Esophagus squamous epithelium (tissue), 5 donors: ENCODE data around the gene PRR5L. TPM values are rescaled to one million over a fixed set of nuclear protein-coding genes. Genes with fewer than 3 reads are reported as not detected.

Source experiments
- DNase-seq: peaks from one replicate; lab custom pipeline; 2025; lab: John Stamatoyannopoulos, UW
- H3K27ac ChIP-seq, 4 donors: fragments of 200-600 bp; sonication (generic); one replicate each; pipeline ENCODE4 v1.5.1; 2016 to 2019; ENCODE audit warnings: mild to moderate bottlenecking in 1 of 4
- H3K27me3 ChIP-seq, 4 donors: fragments of 200-600 bp; sonication (generic); 1 replicate in 3 of 4; 2 replicates in 1 of 4; pipeline versions ENCODE4 v1.5.1 to v1.6.0; 2017 to 2021; ENCODE audit warnings: antibody characterized with exemption in 1 of 4
- H3K36me3 ChIP-seq, 3 donors: fragments of 200-600 bp; sonication (generic); one replicate each; pipeline ENCODE4 v1.5.1; 2016 to 2019
- H3K4me1 ChIP-seq, 3 donors: fragments of 200-600 bp; sonication (generic); one replicate each; pipeline ENCODE4 v1.5.1; 2017 to 2019
- H3K4me3 ChIP-seq, 4 donors: fragments of 200-600 bp; sonication (generic); 1 replicate in 3 of 4; 2 replicates in 1 of 4; pipeline ENCODE4 v1.5.1; 2016 to 2019; ENCODE audit warnings: mild to moderate bottlenecking in 2 of 4, moderate library complexity in 1 of 4
- H3K9me3 ChIP-seq, 3 donors: fragments of 200-600 bp; sonication (generic); one replicate each; pipeline ENCODE4 v1.5.1; 2016 to 2019
- CTCF ChIP-seq, 6 experiments: fragments of 450-650 bp in 4 of 6; fragments of 200-600 bp in 2 of 6; sonication (generic) in 2 of 6; IDR thresholded peaks; one replicate each; pipeline ENCODE4 v1.5.1; 2016 to 2019; ENCODE audit warnings: antibody characterized with exemption in 6 of 6, mild to moderate bottlenecking in 4 of 6, moderate library complexity in 4 of 6
- POLR2A ChIP-seq, 4 donors: fragments of 450-650 bp; IDR thresholded peaks; one replicate each; pipeline ENCODE4 v1.6.1; 2017; ENCODE audit warnings: antibody characterized with exemption in 4 of 4, mild to moderate bottlenecking in 4 of 4, moderate library complexity in 3 of 4
- WGBS, 2 donors: methylation state at CpG; one replicate each; pipeline ENCODE4 v1.1.5; 2018; 5-methylcytosine and 5-hydroxymethylcytosine counted together
- intact Hi-C: fragments of 100-400 bp; cut with DNase I; formaldehyde crosslinking; loops from one replicate; pipeline ENCODE4 v1.15.0; 2022
- total RNA-seq, 4 donors: library from RNA; depleted of rRNA; stranded (reverse); fragments of >200 nt; gene quantifications; one replicate each; pipeline ENCODE4 v1.1.0, GENCODE V29; 2016
- donor health status: DM: yes; HTN: yes; CAD: no.

The PRR5L gene
- total RNA-seq, 4 donors from 2014 or later = 1.4 to 5.7 (median 1.8) TPM

GRCh38 chr11:36458129-36458915 lies 162.2 kb downstream of the PRR5L start:
- no peak for DNase-seq
- intact Hi-C loops = no loop called here
- no peak for TF ChIP-seq CTCF (IDR thresholded peaks at IDR 0.05)
- no peak for TF ChIP-seq POLR2A (IDR thresholded peaks at IDR 0.05)

DNA sequence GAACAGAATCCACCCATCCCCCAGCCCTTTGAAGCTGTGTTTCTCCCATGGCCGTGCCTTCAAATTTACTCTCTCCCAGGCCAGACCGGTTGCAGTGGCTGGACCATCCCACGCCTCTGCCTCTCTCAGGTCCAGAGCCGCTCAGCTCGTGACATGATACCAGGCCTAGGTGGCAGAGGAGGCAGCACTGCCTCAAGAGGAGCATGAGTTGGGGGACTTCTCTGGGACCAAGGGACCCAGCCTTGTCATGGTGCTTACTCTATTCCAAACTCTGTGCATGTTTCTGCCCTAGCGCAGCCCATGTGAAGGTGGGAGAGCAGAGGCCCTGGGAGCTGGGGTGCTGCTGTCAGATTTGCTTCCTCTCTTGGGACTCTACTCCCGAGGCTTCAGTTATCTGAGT lies 163.0 kb downstream of the PRR5L start:
- no peaks in the 10 kb centered on the region for H3K27me3 ChIP-seq
- TF ChIP-seq POLR2A (IDR thresholded peaks at IDR 0.05) (no peak), CTCF (IDR thresholded peaks at IDR 0.05) (no peak)
- peaks cover 0 to 13% (median 0%) of the 10 kb centered on the region in 3 donors for H3K36me3 ChIP-seq
- H3K4me1 ChIP-seq = peaks cover 0 to 29% (median 0%) of the 10 kb centered on the region in 3 donors
- H3K27ac ChIP-seq = no peak overlapping the region
- DNase-seq = no peak
- H3K9me3 ChIP-seq = no peaks in the 10 kb centered on the region
- intact Hi-C loops = no loop called here
- no peak overlapping the region for H3K4me3 ChIP-seq
- WGBS, 2 donors = 78 to 84% methylated on average over 2 to 7 of the region's 7 CpGs

More at GRCh38 chr11:36458129-36458915, 162.2 kb downstream of the PRR5L start:
- Histone ChIP-seq H3K9me3 (no peaks in the 10 kb centered on the region), H3K36me3 (peaks cover 0 to 12% (median 0%) of the 10 kb centered on the region in 3 donors), H3K4me1 (peaks cover 0 to 36% (median 0%) of the 10 kb centered on the region in 3 donors), H3K4me3 (no peak overlapping the region), H3K27me3 (no peaks in the 10 kb centered on the region), H3K27ac (no peak overlapping the region)
- 85 to 87% methylated on average over 3 to 8 of the region's 8 CpGs for WGBS, 2 donors

DNA sequence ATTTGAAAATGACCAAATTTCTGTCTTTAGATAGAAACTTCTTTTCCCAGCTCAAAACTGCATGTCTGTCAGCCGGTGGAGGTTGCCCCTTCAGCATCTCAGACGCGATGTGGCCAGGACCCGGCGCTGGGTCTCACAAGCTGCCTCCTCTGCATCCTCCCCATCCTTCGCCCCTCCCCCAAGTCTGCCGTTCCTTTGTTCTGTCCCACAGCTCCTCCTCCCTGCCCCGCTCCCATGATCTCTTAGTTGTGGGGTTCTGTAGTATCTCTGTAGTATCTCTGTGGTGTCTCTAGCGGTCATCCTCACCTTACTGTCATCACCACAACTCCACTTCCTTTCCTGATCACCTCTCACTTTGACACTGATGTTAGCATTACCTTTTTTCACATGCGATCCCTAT lies 164.1 kb downstream of the PRR5L start:
- H3K27ac ChIP-seq = no peak overlapping the region
- TF ChIP-seq POLR2A (IDR thresholded peaks at IDR 0.05) (no peak), CTCF (IDR thresholded peaks at IDR 0.05) (no peak)
- H3K27me3 ChIP-seq = no peaks in the 10 kb centered on the region
- intact Hi-C loops = no loop called here
- DNase-seq = no peak
- H3K4me1 ChIP-seq = peaks cover 0 to 22% (median 0%) of the 10 kb centered on the region in 3 donors
- no peaks in the 10 kb centered on the region for H3K9me3 ChIP-seq
- H3K36me3 ChIP-seq = peaks cover 0 to 13% (median 0%) of the 10 kb centered on the region in 3 donors
- no peak overlapping the region for H3K4me3 ChIP-seq
- WGBS, 2 donors = 87 to 89% methylated on average over 10 of the region's 10 CpGs

DNA sequence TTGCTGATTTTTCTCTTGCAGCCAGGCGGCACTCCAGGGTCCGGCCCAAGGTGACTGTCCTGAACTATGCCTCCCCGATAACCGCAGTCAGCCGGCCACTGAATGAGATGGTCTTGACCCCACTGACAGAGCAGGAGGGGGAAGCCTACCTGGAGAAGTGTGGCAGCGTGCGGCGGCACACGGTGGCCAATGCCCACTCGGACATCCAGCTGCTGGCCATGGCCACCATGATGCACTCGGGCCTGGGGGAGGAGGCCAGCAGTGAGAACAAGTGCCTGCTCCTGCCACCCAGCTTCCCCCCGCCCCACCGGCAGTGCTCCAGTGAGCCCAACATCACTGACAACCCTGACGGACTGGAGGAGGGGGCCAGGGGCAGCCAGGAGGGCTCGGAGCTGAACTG lies 166.2 kb downstream of the PRR5L start:
- TF ChIP-seq CTCF (IDR thresholded peaks at IDR 0.05) (no peak), POLR2A (IDR thresholded peaks at IDR 0.05) (no peak)
- H3K27ac ChIP-seq = no peak overlapping the region
- H3K36me3 ChIP-seq = peaks cover 0 to 13% (median 0%) of the 10 kb centered on the region in 3 donors
- intact Hi-C loops = no loop called here
- H3K4me3 ChIP-seq = no peak overlapping the region
- H3K9me3 ChIP-seq = no peaks in the 10 kb centered on the region
- no peaks in the 10 kb centered on the region for H3K27me3 ChIP-seq
- 96 to 100% methylated on average over 5 to 7 of the region's 15 CpGs for WGBS, 2 donors
- no peak for DNase-seq
- H3K4me1 ChIP-seq = peaks cover 5 to 26% (median 5%) of the 10 kb centered on the region in 3 donors

DNA sequence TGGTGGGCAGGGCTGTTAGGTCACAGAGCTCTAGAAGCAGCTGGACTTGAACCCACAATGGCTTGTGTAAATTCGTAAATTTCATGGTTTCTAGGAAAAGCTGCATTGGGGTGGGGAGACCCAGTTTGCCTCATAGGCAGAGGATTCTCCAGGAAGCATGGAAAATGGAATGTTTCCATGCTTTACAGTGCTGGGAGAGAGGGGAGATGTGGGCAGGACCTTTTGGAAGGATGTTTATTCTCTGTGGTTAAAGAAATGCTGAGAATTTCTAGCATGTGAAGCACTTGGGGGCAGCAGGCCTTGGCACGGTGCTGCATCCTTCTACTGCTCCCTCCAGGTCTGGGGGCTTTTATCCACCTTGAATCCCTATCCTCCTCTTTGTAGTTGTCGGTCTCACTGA lies 167.7 kb downstream of the PRR5L start:
- no peak overlapping the region for H3K4me3 ChIP-seq
- no peaks in the 10 kb centered on the region for H3K9me3 ChIP-seq
- peaks cover 5 to 37% (median 7%) of the 10 kb centered on the region in 3 donors for H3K4me1 ChIP-seq
- WGBS, 2 donors = 70 to 87% methylated on average over 3 of the region's 3 CpGs
- intact Hi-C loops = no loop called here
- no peak overlapping the region for H3K27ac ChIP-seq
- DNase-seq = no peak
- TF ChIP-seq POLR2A (IDR thresholded peaks at IDR 0.05) (no peak), CTCF (IDR thresholded peaks at IDR 0.05) (no peak)
- H3K36me3 ChIP-seq = peaks cover 0 to 13% (median 0%) of the 10 kb centered on the region in 3 donors
- H3K27me3 ChIP-seq = no peaks in the 10 kb centered on the region
